Muscle layer of colon (tissue), 2 donors: ENCODE results near the gene SLC4A2.
A peak's percentile ranks its signal among the peaks of the same experiment; 100 is the strongest.
"Not testable (repeated sequence)": the region's sequence is repeated elsewhere in the genome, so short reads cannot be mapped to it uniquely, and the experiment has no call there.

ENCODE experiments used
- H3K27ac ChIP-seq: one replicate; pipeline ENCODE4 v1.7.0; 2013; ENCODE audit warnings: low read depth, mild to moderate bottlenecking, low read length, moderate library complexity
- H3K27me3 ChIP-seq, 2 donors: one replicate each; pipeline ENCODE4 v1.7.0; 2013; ENCODE audit warnings: low read length in 2 of 2, mild to moderate bottlenecking in 2 of 2; ENCODE audit not compliant: insufficient read depth in 2 of 2, control insufficient read depth in 1 of 2
- H3K36me3 ChIP-seq: one replicate; pipeline ENCODE4 v1.7.0; 2013; ENCODE audit warnings: mild to moderate bottlenecking, low read length; ENCODE audit not compliant: insufficient read depth
- H3K4me1 ChIP-seq: one replicate; pipeline ENCODE4 v1.7.0; 2013; ENCODE audit warnings: mild to moderate bottlenecking, low read length; ENCODE audit not compliant: insufficient read depth
- H3K4me3 ChIP-seq, 2 donors: one replicate each; pipeline ENCODE4 v1.7.0; 2013; ENCODE audit warnings: low read length in 2 of 2, low read depth in 1 of 2, mild to moderate bottlenecking in 1 of 2, moderate library complexity in 1 of 2
- H3K9ac ChIP-seq: one replicate; pipeline ENCODE4 v1.7.0; 2013; ENCODE audit warnings: low read length
- H3K9me3 ChIP-seq: one replicate; pipeline ENCODE4 v1.7.0; 2013; ENCODE audit warnings: mild to moderate bottlenecking, low read length
- donor health status: abdominal sarcoma.
- donor health status: Adenocarcinoma of cecum.

Gene SLC4A2

DNA sequence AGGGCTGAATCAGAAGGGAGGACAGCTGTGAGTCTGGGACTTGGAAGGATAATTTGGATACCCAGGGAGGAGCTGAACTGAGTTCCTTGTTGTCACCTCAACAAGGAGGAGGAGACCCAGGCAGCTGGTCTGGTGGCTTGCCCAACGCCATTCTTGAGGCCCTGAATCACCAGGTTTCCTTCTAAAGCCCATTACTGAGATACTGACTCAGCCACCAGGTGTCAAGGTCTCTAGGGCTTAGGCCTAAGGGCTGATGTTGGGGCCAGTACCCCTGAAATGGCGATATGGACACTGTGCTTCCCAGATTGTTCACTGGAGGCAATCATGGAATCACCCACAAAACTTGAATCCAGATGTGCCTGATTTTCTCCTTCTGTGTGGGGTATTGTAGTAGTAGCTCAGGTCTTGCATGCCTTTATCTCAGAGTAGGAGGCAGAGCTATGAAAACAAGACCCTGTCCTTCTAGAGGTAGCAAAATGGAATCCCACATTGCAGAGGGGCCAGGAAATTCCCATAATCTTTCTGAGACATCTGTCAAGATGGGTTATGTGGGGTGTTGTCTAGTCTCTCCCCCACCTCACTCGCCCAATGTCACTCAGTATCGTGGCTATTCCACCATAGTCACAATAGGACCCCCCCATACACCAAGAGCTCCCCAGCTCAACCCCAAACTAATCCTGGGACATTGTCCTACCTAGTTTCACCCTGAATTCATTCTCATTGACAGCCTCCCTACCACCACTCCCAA, 33.3 kb upstream of the SLC4A2 start:
- H3K4me1 ChIP-seq, result peaks cover 13% of the 10 kb centered on the region
- H3K9me3 ChIP-seq, result no peaks in the 10 kb centered on the region
- peaks cover 0 to 1% of the 10 kb centered on the region in 2 donors for H3K27me3 ChIP-seq
- no peak overlapping the region for H3K27ac ChIP-seq
- H3K9ac ChIP-seq, result no peak overlapping the region
- no peak overlapping the region for H3K4me3 ChIP-seq
- H3K36me3 ChIP-seq, result no peaks in the 10 kb centered on the region

- H3K27me3 ChIP-seq, H3K36me3 ChIP-seq, H3K9ac ChIP-seq, H3K27ac ChIP-seq, H3K9me3 ChIP-seq: not testable (repeated sequence)
- H3K4me3 ChIP-seq, result peak overlapping the region in 1 of 2 donors; percentile 95
- peaks cover 13% of the 10 kb centered on the region for H3K4me1 ChIP-seq
These were observed 32.3 kb upstream of the SLC4A2 start for GRCh38 chr7:151026771-151027727.

DNA sequence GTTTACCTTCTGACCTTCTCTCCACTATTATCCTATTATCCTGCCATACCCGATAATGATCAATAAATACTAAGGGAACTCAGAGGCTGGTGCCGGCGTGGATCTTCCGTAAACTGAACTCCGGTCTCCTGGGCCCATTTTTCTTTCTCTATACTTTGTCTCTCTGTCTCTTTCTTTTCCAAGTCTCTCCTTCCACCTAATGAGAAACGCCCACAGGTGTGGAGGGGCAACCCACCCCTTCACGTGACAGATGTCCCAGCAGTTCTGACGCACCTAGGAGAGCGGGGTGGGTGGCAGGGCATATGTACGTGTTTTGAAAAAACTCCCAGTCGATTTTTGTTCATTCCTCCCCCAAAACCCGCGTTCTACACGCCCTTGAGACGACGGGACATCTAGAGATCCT, 31.7 kb upstream of the SLC4A2 start:
- not testable (repeated sequence) for H3K27me3 ChIP-seq, H3K9me3 ChIP-seq, H3K9ac ChIP-seq, H3K36me3 ChIP-seq
- Histone ChIP-seq H3K4me1 (peaks cover 13% of the 10 kb centered on the region), H3K27ac (peak overlapping the region; percentile 97), H3K4me3 (peak overlapping the region; percentile 71 to 95)

DNA sequence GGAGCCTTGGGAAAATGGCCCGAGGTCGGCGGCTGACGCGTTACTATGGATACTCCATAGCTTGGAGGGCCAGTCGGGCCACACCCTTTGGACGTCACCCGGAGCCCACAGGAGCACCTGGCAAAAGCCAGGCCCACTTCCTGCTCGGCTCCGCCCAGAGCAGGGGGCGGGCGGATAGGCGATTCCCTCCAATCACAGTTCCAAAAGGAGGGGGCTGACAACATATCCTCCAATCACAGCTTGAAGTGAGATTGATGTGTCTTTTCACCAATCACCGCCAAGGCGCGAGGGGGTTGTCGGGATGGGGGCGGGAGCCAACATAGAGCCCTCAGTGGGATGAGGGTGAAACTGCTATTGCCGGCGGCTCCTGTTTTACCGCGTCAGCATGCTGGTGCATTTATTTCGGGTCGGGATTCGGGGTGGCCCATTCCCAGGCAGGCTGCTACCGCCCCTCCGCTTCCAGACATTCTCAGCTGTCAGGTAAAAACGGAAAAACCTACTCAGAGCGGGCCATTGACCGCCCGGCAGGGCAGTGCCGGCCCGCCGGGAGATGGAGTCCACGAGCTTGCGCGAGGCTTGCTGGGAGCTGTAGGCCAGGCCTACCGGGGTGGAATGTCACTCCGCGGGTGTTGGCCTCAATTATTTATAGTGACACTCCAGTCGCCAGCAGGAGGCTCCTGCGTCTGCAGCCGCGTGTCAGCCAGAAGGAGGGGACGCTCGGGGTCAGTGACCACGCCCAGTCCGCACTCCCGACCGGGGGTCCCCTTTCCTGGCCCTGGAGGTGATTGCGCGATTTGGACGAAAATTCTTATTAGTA, 31.1 kb upstream of the SLC4A2 start, which contains the start of gene ABCB8:
ABCB8 (plus strand) TSS at position 320 of the 817 bp plus-strand sequence; CDS start at position 386, 66 bp downstream.
- no peaks in the 10 kb centered on the region for H3K27me3 ChIP-seq
- peak within 1 kb of the TSS; percentile 53 for H3K9ac ChIP-seq
- H3K4me3 ChIP-seq, result peak within 1 kb of the TSS; percentile 95 to 96
- H3K4me1 ChIP-seq, result peaks cover 13% of the 10 kb centered on the region
- H3K9me3 ChIP-seq, result no peaks in the 10 kb centered on the region
- H3K36me3 ChIP-seq, result peaks cover 6% of the 10 kb centered on the region
- H3K27ac ChIP-seq, result peak within 1 kb of the TSS; percentile 97

DNA sequence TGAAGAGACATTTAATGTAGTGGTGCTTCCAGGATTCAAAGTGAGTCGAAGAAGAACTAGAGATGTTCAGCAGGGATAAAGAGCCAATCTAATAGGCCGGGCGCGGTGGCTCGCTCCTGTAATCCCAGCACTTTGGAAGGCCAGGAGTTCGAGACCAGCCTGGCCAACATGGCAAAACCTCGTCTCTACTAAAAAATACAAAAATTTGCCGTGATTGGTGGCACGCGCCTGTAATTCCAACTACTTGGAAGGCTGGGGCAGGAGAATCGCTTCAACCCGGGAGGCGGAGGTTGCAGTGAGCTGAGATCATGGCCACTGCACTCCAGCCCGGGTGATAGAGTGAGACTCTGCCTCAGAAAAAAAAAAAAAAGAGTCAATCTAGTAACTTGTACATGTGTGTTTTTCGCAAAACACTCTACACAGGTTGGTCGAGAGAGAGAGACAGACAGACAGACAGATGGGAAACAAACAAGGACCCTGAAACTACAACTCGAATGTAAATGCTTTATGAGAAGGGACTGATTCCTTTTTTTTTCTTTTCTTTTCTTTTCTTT, 30.4 kb upstream of the SLC4A2 start:
- H3K9ac ChIP-seq, result peak overlapping the region; percentile 53

DNA sequence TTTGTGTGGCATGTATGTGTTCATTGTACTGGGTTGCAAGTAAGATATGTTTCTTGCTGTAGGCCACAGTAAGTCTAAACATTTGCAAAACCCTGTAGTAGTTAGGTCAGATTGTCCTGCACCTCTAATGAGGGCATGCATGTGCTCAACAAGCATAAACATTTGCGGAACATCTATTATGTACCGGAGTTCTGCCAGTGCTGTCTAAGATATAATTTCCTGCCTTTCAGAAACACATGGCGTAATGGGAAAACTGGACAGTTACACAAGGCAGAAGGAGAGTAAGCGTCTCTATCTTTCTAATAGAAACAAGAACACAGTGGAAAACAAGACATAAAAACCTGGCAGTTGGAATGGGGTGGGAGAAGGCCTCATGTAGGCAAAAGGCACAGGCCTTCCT, 28.4 kb upstream of the SLC4A2 start:
- H3K27me3 ChIP-seq, result no peaks in the 10 kb centered on the region
- peaks cover 13% of the 10 kb centered on the region for H3K4me1 ChIP-seq
- H3K4me3 ChIP-seq, result no peak overlapping the region
- H3K9me3 ChIP-seq, result no peaks in the 10 kb centered on the region
- peaks cover 26% of the 10 kb centered on the region for H3K36me3 ChIP-seq
- H3K27ac ChIP-seq, result no peak overlapping the region
- H3K9ac ChIP-seq, result no peak overlapping the region

More for the DNA sequence above, 30.4 kb upstream of the SLC4A2 start:
- Histone ChIP-seq H3K4me3 (peak overlapping the region; percentile 95 to 96), H3K9me3 (no peaks in the 10 kb centered on the region), H3K4me1 (peaks cover 13% of the 10 kb centered on the region), H3K27me3 (no peaks in the 10 kb centered on the region), H3K36me3 (peaks cover 6% of the 10 kb centered on the region), H3K27ac (peak overlapping the region; percentile 97)

GRCh38 chr7:151032936-151033863, 26.2 kb upstream of the SLC4A2 start:
- no peaks in the 10 kb centered on the region for H3K27me3 ChIP-seq
- peaks cover 9% of the 10 kb centered on the region for H3K4me1 ChIP-seq
- H3K9ac ChIP-seq, result no peak overlapping the region
- no peak overlapping the region for H3K4me3 ChIP-seq
- peaks cover 39% of the 10 kb centered on the region for H3K36me3 ChIP-seq
- H3K27ac ChIP-seq, result no peak overlapping the region
- H3K9me3 ChIP-seq, result no peaks in the 10 kb centered on the region

DNA sequence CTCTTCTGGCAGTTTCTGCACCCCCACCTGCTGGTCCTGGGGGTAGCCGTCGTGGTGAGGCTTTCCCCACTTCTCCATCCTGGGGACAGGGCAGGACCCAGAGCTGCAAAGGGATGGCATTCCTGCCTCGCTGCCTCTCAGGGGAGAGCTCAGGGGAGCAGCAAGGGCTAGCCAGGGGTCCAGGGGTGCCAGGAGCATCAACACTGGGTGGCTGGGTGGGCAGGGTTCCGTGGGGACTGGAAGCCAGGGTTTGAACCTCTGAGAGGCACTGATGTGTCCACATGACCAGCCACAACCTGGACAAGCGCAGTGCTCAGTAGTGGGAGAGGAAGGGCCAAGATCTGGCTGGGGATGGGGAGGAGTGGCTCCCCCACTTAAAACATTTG, 25.5 kb upstream of the SLC4A2 start:
- Histone ChIP-seq H3K9me3 (no peaks in the 10 kb centered on the region), H3K36me3 (peaks cover 39% of the 10 kb centered on the region), H3K9ac (no peak overlapping the region), H3K4me1 (peaks cover 13% of the 10 kb centered on the region), H3K27ac (no peak overlapping the region), H3K4me3 (no peak overlapping the region), H3K27me3 (no peaks in the 10 kb centered on the region)

DNA sequence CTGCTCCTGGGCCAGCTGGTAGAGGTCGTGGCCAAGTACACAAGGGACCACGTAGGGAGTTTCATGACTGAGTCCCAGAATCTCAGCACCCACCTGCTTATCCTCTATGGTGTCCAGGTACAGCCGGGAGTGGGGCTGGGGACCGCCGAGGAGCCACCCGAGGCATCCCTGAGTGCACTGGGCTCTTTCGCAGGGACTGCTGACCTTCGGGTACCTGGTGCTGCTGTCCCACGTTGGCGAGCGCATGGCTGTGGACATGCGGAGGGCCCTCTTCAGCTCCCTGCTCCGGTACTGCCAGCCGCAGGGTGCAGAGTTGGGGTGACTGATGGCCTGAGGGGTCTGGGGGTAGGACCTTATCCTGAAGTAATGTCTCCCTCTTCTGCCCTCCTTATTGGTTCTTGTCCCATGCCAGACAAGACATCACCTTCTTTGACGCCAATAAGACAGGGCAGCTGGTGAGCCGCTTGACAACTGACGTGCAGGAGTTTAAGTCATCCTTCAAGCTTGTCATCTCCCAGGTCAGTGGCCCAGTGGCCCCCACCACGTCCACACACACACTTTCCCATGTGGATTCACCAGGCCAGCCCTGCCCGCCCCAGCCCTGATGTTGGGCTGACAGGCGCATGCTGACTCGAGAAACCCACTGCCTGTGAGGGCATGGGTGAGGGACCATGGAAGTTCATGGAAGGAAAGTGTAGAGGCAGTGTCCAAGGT, 24.9 kb upstream of the SLC4A2 start:
- no peak overlapping the region for H3K27ac ChIP-seq
- H3K4me3 ChIP-seq, result no peak overlapping the region
- H3K4me1 ChIP-seq, result peaks cover 10% of the 10 kb centered on the region
- no peaks in the 10 kb centered on the region for H3K27me3 ChIP-seq
- no peaks in the 10 kb centered on the region for H3K9me3 ChIP-seq
- H3K36me3 ChIP-seq, result peaks cover 39% of the 10 kb centered on the region
- no peak overlapping the region for H3K9ac ChIP-seq
